Daoy (cell line): ENCODE measurements around the gene CLCA1. TPM values are rescaled to one million over a fixed set of nuclear protein-coding genes. Genes with fewer than 3 reads are reported as not detected.
A peak's percentile ranks its signal among the peaks of the same experiment; 100 is the strongest.

Experiments used
- DNase-seq: peaks from one replicate; pipeline ENCODE4 v3.0.0-alpha.2; 2015; ENCODE audit warnings: low read depth
- total RNA-seq: library from RNA; depleted of rRNA; stranded (reverse); fragments of >200 nt; shearing (Covaris generic); gene quantifications from 2 replicates; pipeline ENCODE4 v1.2.3, GENCODE V29; 2014

Gene CLCA1
- total RNA-seq, 1 experiment from 2014 or later = not detected

DNA sequence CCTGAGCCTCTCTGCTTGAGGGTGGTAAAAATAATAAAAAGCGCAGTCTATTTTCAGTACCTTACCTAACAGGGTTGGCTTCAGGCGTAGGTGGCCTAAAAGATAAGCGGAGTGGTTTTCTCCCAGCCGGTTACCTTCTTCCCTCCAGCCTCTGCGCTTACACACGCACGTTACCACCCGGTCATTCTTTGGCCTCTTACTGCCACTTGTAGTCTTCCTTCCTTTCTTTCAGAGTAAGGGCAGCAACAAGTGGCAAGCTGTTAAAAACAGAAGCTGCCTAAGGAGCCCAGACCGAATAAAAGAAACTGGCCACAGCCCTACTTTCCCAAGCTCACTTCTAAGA, 35.4 kb downstream of the CLCA1 start:
- DNase-seq = no peak

DNA sequence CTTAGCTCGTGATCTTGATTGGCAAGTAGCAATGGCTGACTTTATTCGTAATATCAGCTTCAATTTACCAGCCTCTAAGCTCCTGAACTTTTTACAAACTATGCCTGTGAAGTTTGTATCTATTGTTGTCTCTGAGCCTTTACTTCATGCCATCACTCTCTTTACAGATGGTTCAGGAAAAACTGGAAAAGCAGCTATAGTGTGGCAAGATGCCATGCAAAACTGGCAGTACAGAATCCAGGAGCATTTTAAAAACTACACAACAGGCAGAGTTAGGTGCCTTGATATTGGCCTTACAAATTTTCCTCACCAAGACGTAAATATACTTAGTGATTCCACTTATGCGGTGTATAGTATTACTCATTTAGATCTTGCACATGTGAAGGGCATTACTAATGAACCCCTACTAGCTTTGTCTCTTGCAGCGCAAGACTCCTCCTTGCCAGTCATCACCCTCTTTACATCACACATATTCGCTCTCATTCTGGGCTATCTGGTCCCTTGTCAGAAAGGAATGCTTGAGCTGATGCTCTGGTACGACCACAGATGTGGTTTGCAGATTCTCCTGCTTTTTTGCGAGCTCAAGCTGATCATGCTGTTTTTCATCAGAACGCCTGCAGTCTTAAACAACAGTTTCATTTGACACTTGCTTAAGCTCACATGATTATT, 36.3 kb downstream of the CLCA1 start:
- no peak for DNase-seq

DNA sequence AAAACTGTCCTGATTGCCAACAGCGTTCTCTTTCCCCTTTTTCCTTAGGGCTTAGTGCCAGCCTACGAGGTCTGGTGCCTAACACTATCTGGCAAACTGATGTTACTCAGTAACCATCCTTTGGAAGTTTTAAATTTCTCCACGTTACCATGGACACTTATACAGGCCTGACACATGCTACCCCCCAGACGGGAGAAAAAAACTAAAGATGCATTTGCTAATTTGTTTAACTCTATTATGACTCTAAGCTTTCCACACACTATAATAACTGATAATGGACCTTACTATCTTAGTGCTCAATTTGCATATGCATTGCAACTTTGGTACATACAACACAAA, 36.8 kb downstream of the CLCA1 start:
- DNase-seq = no peak

GRCh38 chr1:86507935-86508582, 39.3 kb downstream of the CLCA1 start:
- DNase-seq = peak; percentile 51

GRCh38 chr1:86508583-86508969, 39.8 kb downstream of the CLCA1 start:
- peak; percentile 40 for DNase-seq

GRCh38 chr1:86515597-86515996, 46.9 kb downstream of the CLCA1 start:
- DNase-seq = peak; percentile 57

DNA sequence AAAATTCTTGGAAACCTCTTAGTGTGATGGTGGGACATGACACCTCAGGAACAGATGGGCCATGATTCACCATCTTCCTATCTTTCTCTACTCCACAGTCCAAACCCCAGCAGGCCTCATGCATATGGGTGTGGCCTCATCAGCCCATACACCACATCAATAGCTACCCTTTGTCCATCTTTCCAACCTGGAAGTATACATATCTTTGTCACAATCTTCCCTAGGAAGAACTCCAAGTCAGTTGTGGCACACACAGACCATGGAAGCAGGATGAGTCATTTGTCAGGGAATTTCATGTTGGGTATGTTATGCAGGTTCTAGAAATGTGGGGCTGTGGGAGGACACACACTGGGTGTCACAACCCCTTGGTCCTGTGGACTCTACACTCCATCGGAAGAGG, 47.6 kb downstream of the CLCA1 start:
- no peak for DNase-seq

GRCh38 chr1:86517336-86517735, 48.6 kb downstream of the CLCA1 start:
- no peak for DNase-seq

GRCh38 chr1:86520789-86521521, 52.2 kb downstream of the CLCA1 start:
- no peak for DNase-seq

- DNase-seq = no peak
Measured at GRCh38 chr1:86521522-86521891, 52.8 kb downstream of the CLCA1 start.

GRCh38 chr1:86522240-86522639, 53.5 kb downstream of the CLCA1 start:
- no peak for DNase-seq

DNA sequence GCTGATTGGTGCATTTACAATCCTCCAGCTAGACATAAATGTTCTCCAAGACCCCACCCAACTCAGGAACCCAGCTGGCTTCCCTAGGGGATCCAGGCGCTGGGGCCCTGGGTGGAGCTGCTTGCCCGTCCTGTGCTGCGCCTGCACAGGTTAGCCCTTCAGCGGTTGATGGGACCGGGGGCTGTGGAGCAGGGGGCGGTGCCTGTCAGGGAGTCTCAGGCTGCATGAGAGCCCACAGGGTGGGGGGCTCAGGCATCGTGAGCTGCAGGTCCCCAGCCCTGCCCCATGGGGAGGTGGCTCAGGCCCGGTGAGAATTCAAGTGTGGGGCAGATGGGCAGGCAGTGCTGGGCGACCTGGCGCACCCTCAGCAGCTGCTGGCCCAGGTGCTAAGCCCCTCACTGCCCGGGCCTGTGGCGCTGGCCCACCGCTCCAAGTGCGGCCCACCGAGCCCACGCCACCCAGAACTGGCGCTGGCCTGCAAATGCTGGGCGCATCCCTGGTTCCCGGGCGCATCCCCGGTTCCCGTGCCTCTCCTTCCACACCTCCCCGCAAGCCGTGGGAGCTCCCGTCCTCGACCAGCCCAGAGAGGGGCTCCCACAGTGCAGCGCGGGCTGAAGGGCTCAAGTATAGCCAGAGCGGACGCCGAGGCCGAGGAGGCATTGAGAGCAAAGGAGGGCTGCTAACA, 55.1 kb downstream of the CLCA1 start:
- no peak for DNase-seq

DNA sequence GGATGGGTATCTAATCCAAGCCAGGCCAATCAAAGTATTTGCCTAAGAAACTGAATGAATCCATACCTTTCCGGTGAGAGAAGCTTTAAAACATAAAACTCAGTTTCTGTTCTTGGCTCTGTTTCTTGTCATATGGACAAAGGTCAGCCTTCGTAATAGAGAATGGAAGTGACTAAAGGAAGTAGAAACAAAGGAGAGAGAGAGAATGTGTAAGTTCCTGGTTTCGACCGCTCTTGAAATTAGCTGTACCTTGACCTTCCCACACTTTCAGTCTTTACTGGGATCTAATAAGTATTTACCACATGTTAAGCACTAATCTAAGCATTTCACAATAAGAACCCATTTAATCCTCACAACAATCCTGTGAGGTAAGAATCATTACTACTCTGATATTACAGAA, 58.6 kb downstream of the CLCA1 start:
- no peak for DNase-seq

DNA sequence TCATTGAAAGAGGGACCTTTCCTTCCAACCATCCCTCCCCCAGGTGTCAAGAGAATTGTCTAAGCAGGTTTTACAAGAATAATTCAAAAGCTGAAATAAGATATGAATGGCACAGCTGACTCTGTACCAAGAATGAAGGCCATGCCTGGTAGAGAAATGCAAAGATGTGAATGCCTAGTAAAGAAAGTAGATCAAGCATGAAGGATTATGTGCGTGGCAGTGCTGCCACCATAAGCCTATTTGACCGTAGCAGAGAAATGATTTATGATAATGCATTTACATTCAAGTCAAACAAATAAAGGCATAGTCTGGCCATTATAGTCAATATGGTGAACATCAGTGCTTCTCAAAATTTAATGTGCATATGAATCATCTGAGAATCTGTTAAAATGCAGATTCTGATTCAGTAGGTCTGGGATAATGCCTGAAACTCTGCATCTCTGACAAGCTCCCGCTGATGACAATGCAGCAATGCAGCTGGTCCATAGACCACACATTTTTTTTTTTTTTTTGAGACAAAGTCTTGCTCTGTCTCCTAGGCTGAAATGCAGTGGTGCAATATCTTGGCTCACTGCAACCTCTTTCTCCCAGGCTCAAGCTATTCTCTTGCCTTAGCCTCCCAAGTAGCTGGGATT, 61.6 kb downstream of the CLCA1 start:
- DNase-seq = no peak

- DNase-seq = peak; percentile 59
Measured at GRCh38 chr1:86537928-86538695, 69.4 kb downstream of the CLCA1 start.

- DNase-seq = no peak
Measured at GRCh38 chr1:86538775-86539174, 70.0 kb downstream of the CLCA1 start.

DNA sequence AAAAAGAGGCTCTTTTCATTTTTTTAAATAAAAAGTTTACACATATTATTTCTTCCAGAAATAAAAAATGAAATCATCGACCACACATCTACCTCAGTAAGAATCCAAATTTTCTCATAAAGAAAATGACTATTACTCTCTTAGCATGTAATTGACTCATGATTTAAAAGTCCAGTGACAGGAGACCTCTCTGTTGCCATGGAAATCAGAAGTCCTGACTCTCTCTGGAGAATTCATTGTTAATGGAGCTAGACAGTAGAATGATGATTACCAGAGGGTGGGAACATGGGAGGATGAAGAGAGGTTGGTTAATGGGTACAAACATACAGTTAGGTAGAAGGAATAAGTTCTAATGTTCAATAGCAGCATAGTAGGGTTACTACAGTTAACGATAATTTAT, 73.1 kb downstream of the CLCA1 start:
- no peak for DNase-seq

DNA sequence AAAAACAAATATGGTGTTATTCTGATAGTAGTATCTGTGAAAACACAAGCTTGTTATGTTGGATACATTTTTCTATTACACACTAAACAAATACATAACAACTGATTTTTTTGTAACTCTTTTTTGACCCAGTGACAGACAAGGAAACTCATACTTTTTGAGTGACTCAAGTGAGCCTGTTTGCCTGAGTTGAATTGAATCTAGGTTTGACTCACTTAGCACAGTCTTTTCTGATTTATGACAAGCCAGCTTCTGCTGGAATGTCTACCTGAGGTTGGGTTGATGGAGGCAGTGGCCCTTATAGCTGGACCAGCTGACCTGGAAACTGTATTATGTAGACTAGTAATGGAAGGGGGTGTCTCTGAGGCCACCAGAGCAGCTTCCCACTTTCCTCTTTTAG, 73.9 kb downstream of the CLCA1 start:
- DNase-seq = peak; percentile 20

DNA sequence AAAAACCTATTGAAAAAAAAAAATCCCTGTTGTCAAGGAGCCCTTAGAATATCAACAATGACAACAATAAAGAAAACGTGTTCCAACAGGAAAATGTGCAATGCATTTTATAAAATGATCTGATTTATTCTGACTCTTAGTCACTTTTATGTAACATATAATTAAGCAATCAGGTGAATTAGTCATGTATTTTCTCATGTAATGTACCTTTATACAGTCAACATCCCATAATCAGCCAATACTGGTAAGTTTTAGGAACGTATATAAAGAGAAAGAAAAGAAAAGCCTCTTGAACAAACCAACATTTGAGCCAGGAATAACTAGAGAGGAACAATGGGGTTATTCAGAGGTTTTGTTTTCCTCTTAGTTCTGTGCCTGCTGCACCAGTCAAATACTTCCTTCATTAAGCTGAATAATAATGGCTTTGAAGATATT, 78.1 kb downstream of the CLCA1 start, which contains the start of gene CLCA4:
Gene CLCA4 (plus strand): TSS at position 292 of the 435 bp plus-strand sequence. CDS start 42 bp downstream, at position 334.
- DNase-seq = no peak

DNA sequence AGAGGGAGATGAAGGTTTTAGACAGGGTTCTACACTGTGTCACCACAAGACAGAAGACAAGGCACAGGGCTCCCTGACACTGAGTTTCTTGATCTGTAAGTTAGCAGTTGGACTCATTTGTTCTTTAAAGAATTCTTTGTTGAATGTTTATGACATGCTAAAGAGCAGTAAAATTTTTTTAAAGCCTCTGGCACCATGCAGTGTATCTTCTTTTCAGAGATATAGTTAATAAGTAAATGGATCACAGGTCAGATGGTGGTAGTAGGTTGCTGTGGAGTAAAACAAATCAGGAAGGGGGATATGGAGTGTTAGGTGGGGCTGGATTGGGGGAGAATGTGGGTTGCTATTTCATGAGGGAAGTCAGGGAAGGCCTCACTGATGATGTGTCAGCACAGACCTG, 80.1 kb downstream of the CLCA1 start:
- no peak for DNase-seq
